ENCODE data around the gene TOB1. TPM values are rescaled to one million over a fixed set of nuclear protein-coding genes. Genes with fewer than 3 reads are reported as not detected.

The TOB1 gene
- total and polyA plus RNA-seq, 2 experiments from 2014 or later = 12.1 to 46.9 TPM

DNA sequence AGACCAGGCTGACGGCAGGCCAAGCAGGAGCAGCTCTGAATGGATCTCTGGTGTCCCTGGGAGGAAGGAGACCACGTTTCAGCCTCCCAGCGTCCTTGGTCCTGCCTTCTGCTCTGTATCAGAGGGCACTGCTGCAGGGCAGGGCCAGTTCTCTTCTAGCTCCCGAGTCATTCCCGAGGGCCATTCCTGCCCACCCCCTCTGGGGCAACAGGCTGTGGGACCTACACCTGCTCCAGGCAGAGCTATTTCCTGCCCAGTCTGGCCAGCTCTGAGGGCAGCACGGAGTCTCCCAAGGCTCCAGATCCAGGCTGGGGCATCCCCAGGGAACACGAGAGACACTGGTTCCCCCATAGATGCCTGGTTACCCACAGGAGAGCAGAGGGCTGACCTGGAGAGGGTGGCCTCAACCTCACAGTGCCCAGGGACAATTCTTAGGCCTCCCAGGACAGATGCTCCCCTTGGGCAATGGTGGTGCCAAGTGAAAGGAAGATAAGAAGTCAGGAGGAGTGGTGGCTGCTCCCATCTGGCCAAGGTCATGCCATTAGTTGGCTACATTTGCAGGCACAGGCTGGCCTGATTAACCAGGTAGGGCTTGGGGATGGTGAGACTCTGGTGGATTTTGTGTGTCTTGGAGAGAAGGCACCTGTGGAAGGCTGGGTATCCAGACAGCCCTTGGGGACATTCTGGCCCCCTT is 28.7 kb downstream of the TOB1 start:
- Histone ChIP-seq H3K36me3 (ENCODE audit: insufficient read depth) (no peaks in the 10 kb centered on the region), H4K20me1 (replicated peaks; ENCODE audit: insufficient read depth) (no peaks in the 10 kb centered on the region), H2AFZ (no peak overlapping the region), H3K4me1 (ENCODE audit: insufficient read depth) (peaks cover 9% of the 10 kb centered on the region), H3K4me2 (no peak overlapping the region), H3K4me3 (no peak overlapping the region), H3K27me3 (ENCODE audit: insufficient read depth) (no peaks in the 10 kb centered on the region), H3K27ac (ENCODE audit: low read depth) (no peak overlapping the region), H3F3A (replicated peaks; ENCODE audit: low read depth) (no peaks in the 10 kb centered on the region), H3K9me2 (ENCODE audit: insufficient read depth) (no peaks in the 10 kb centered on the region), H3K79me2 (replicated peaks; ENCODE audit: insufficient read depth) (no peaks in the 10 kb centered on the region)
- H3K4me1 Mint-ChIP-seq = peaks cover 37% of the 10 kb centered on the region
- H3K27ac Mint-ChIP-seq = no peak overlapping the region
- TF ChIP-seq, protein P1, sequence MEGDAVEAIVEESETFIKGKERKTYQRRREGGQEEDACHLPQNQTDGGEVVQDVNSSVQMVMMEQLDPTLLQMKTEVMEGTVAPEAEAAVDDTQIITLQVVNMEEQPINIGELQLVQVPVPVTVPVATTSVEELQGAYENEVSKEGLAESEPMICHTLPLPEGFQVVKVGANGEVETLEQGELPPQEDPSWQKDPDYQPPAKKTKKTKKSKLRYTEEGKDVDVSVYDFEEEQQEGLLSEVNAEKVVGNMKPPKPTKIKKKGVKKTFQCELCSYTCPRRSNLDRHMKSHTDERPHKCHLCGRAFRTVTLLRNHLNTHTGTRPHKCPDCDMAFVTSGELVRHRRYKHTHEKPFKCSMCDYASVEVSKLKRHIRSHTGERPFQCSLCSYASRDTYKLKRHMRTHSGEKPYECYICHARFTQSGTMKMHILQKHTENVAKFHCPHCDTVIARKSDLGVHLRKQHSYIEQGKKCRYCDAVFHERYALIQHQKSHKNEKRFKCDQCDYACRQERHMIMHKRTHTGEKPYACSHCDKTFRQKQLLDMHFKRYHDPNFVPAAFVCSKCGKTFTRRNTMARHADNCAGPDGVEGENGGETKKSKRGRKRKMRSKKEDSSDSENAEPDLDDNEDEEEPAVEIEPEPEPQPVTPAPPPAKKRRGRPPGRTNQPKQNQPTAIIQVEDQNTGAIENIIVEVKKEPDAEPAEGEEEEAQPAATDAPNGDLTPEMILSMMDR (conservative IDR thresholded peaks at IDR 0.05; ENCODE audit: low read depth in 2 of 2) = no peak
- TF ChIP-seq POLR2AphosphoS5 (IDR thresholded peaks at IDR 0.05; ENCODE audit: low read depth) = no peak
- no peak for TF ChIP-seq EZH2phosphoT487 (IDR thresholded peaks at IDR 0.05; ENCODE audit: unreplicated experiment)
- TF ChIP-seq STAT1 (IDR thresholded peaks at IDR 0.05; ENCODE audit: unreplicated experiment) = no peak
- TF ChIP-seq, protein P2, sequence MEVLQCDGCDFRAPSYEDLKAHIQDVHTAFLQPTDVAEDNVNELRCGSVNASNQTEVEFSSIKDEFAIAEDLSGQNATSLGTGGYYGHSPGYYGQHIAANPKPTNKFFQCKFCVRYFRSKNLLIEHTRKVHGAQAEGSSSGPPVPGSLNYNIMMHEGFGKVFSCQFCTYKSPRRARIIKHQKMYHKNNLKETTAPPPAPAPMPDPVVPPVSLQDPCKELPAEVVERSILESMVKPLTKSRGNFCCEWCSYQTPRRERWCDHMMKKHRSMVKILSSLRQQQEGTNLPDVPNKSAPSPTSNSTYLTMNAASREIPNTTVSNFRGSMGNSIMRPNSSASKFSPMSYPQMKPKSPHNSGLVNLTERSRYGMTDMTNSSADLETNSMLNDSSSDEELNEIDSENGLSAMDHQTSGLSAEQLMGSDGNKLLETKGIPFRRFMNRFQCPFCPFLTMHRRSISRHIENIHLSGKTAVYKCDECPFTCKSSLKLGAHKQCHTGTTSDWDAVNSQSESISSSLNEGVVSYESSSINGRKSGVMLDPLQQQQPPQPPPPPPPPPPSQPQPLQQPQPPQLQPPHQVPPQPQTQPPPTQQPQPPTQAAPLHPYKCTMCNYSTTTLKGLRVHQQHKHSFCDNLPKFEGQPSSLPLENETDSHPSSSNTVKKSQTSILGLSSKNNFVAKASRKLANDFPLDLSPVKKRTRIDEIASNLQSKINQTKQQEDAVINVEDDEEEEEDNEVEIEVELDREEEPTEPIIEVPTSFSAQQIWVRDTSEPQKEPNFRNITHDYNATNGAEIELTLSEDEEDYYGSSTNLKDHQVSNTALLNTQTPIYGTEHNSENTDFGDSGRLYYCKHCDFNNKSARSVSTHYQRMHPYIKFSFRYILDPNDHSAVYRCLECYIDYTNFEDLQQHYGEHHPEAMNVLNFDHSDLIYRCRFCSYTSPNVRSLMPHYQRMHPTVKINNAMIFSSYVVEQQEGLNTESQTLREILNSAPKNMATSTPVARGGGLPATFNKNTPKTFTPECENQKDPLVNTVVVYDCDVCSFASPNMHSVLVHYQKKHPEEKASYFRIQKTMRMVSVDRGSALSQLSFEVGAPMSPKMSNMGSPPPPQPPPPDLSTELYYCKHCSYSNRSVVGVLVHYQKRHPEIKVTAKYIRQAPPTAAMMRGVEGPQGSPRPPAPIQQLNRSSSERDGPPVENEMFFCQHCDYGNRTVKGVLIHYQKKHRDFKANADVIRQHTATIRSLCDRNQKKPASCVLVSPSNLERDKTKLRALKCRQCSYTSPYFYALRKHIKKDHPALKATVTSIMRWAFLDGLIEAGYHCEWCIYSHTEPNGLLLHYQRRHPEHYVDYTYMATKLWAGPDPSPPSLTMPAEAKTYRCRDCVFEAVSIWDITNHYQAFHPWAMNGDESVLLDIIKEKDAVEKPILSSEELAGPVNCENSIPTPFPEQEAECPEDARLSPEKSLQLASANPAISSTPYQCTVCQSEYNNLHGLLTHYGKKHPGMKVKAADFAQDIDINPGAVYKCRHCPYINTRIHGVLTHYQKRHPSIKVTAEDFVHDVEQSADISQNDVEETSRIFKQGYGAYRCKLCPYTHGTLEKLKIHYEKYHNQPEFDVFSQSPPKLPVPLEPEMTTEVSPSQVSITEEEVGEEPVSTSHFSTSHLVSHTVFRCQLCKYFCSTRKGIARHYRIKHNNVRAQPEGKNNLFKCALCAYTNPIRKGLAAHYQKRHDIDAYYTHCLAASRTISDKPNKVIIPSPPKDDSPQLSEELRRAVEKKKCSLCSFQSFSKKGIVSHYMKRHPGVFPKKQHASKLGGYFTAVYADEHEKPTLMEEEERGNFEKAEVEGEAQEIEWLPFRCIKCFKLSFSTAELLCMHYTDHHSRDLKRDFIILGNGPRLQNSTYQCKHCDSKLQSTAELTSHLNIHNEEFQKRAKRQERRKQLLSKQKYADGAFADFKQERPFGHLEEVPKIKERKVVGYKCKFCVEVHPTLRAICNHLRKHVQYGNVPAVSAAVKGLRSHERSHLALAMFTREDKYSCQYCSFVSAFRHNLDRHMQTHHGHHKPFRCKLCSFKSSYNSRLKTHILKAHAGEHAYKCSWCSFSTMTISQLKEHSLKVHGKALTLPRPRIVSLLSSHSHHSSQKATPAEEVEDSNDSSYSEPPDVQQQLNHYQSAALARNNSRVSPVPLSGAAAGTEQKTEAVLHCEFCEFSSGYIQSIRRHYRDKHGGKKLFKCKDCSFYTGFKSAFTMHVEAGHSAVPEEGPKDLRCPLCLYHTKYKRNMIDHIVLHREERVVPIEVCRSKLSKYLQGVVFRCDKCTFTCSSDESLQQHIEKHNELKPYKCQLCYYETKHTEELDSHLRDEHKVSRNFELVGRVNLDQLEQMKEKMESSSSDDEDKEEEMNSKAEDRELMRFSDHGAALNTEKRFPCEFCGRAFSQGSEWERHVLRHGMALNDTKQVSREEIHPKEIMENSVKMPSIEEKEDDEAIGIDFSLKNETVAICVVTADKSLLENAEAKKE (CRISPR knock-in tag; IDR thresholded peaks at IDR 0.05) = no peak
- no peak for TF ChIP-seq CREB1 (CRISPR knock-in tag; IDR thresholded peaks at IDR 0.05; ENCODE audit: low read depth)
- TF ChIP-seq ZNF114 (CRISPR knock-in tag; IDR thresholded peaks at IDR 0.05) = no peak
- no peak for TF ChIP-seq JUNB (IDR thresholded peaks at IDR 0.05; ENCODE audit: unreplicated experiment)
- no peak for TF ChIP-seq NANOG (IDR thresholded peaks at IDR 0.05; ENCODE audit: borderline replicate concordance)
- TF ChIP-seq, protein P3, sequence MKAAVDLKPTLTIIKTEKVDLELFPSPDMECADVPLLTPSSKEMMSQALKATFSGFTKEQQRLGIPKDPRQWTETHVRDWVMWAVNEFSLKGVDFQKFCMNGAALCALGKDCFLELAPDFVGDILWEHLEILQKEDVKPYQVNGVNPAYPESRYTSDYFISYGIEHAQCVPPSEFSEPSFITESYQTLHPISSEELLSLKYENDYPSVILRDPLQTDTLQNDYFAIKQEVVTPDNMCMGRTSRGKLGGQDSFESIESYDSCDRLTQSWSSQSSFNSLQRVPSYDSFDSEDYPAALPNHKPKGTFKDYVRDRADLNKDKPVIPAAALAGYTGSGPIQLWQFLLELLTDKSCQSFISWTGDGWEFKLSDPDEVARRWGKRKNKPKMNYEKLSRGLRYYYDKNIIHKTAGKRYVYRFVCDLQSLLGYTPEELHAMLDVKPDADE (IDR thresholded peaks at IDR 0.05) = no peak
- TF ChIP-seq, protein P4, sequence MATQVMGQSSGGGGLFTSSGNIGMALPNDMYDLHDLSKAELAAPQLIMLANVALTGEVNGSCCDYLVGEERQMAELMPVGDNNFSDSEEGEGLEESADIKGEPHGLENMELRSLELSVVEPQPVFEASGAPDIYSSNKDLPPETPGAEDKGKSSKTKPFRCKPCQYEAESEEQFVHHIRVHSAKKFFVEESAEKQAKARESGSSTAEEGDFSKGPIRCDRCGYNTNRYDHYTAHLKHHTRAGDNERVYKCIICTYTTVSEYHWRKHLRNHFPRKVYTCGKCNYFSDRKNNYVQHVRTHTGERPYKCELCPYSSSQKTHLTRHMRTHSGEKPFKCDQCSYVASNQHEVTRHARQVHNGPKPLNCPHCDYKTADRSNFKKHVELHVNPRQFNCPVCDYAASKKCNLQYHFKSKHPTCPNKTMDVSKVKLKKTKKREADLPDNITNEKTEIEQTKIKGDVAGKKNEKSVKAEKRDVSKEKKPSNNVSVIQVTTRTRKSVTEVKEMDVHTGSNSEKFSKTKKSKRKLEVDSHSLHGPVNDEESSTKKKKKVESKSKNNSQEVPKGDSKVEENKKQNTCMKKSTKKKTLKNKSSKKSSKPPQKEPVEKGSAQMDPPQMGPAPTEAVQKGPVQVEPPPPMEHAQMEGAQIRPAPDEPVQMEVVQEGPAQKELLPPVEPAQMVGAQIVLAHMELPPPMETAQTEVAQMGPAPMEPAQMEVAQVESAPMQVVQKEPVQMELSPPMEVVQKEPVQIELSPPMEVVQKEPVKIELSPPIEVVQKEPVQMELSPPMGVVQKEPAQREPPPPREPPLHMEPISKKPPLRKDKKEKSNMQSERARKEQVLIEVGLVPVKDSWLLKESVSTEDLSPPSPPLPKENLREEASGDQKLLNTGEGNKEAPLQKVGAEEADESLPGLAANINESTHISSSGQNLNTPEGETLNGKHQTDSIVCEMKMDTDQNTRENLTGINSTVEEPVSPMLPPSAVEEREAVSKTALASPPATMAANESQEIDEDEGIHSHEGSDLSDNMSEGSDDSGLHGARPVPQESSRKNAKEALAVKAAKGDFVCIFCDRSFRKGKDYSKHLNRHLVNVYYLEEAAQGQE (IDR thresholded peaks at IDR 0.05; ENCODE audit: unreplicated experiment) = no peak
- TF ChIP-seq EZH2 (IDR thresholded peaks at IDR 0.05; ENCODE audit: low read depth, unreplicated experiment) = no peak
- TF ChIP-seq ZNF331 (CRISPR knock-in tag; IDR thresholded peaks at IDR 0.05; ENCODE audit: low read depth) = no peak
- no peaks in the 10 kb centered on the region for H3K36me3 Mint-ChIP-seq (ENCODE audit: low read depth)
- no peaks in the 10 kb centered on the region for H3K9me3 Mint-ChIP-seq
- ATAC-seq = no peak
- H3K4me3 Mint-ChIP-seq = no peak overlapping the region
- peaks cover 12% of the 10 kb centered on the region for H3K27me3 Mint-ChIP-seq (ENCODE audit: insufficient read depth, low read depth, poor library complexity)
- no peak for DNase-seq (ENCODE audit: low spot score)
